Thyroid gland (tissue), 4 donors: ENCODE results near the gene PTPMT1. TPM values are rescaled to one million over a fixed set of nuclear protein-coding genes. Genes with fewer than 3 reads are reported as not detected.

Experiments
- DNase-seq, 2 donors: peaks; one replicate each; pipeline ENCODE4 v3.0.0-alpha.2; 2019
- H3K27ac ChIP-seq, 3 donors: fragments of 200-600 bp; sonication (generic); 1 replicate in 2 of 3; 2 replicates in 1 of 3; pipeline ENCODE4 v1.5.1; 2016 to 2019; ENCODE audit warnings: mild to moderate bottlenecking in 1 of 3, moderate library complexity in 1 of 3
- H3K27me3 ChIP-seq: fragments of 200-600 bp; sonication (generic); one replicate; pipeline ENCODE4 v1.5.1; 2019
- H3K36me3 ChIP-seq, 2 donors: fragments of 200-600 bp; sonication (generic); one replicate each; pipeline ENCODE4 v1.5.1; 2016 to 2019
- H3K4me1 ChIP-seq, 2 donors: fragments of 200-600 bp; sonication (generic); one replicate each; pipeline ENCODE4 v1.5.1; 2017 to 2019
- H3K4me3 ChIP-seq, 3 donors: fragments of 200-600 bp; sonication (generic); replicated peaks in 1 of 3; 1 replicate in 2 of 3; 2 replicates in 1 of 3; pipeline ENCODE4 v1.5.1; 2016; ENCODE audit warnings: mild to moderate bottlenecking in 1 of 3
- H3K9me3 ChIP-seq: fragments of 200-600 bp; sonication (generic); one replicate; pipeline ENCODE4 v1.5.1; 2017
- POLR2A ChIP-seq, 2 donors: fragments of 450-650 bp; IDR thresholded peaks; one replicate each; pipeline ENCODE4 v1.6.1; 2017; ENCODE audit warnings: antibody characterized with exemption in 2 of 2, mild to moderate bottlenecking in 2 of 2, moderate library complexity in 1 of 2
- WGBS, 2 donors: methylation state at CpG; one replicate each; pipeline ENCODE4 v1.1.5; 2017; 5-methylcytosine and 5-hydroxymethylcytosine counted together
- intact Hi-C: fragments of 100-400 bp; cut with DNase I; formaldehyde crosslinking; loops from one replicate; pipeline ENCODE4 v1.15.1; 2023
- total RNA-seq, 4 donors: library from RNA; depleted of rRNA; stranded (reverse); fragments of >200 nt; gene quantifications; one replicate each; pipeline ENCODE4 v1.2.3, GENCODE V29; 2016
- TF ChIP-seq, protein P1 (sequence below), 6 experiments: fragments of 200-600 bp in 3 of 6; fragments of 450-650 bp in 3 of 6; sonication (generic) in 3 of 6; IDR thresholded peaks; one replicate each; pipeline ENCODE4 v1.5.1; 2016 to 2019; ENCODE audit warnings: antibody characterized with exemption in 6 of 6, mild to moderate bottlenecking in 2 of 6, inconsistent platforms in 1 of 6, moderate library complexity in 1 of 6

Gene PTPMT1
- total RNA-seq, 4 donors from 2014 or later: 93.9 to 149 (median 125) TPM

DNA sequence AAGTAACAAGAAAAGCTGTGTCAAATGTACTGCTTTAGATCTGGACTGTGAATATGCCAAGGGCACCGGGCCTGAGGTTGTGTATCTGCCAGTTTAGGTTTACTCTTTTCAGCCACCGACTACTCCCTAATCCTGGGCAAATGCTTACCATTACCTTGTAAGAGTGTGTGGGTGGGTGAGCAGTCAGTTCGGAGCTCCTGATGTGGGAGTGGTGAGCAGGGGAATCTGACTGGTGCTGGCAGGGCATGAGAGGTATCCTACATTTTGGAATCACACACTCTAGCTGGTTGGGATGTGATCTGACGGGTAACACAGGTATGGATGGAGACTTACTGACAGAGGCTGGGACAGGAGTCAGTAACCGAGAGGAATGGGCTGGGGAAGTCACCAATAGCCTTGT, 18.4 kb downstream of the PTPMT1 start:
- no peaks in the 10 kb centered on the region for H3K27me3 ChIP-seq
- no peak for DNase-seq
- TF ChIP-seq, protein P1, sequence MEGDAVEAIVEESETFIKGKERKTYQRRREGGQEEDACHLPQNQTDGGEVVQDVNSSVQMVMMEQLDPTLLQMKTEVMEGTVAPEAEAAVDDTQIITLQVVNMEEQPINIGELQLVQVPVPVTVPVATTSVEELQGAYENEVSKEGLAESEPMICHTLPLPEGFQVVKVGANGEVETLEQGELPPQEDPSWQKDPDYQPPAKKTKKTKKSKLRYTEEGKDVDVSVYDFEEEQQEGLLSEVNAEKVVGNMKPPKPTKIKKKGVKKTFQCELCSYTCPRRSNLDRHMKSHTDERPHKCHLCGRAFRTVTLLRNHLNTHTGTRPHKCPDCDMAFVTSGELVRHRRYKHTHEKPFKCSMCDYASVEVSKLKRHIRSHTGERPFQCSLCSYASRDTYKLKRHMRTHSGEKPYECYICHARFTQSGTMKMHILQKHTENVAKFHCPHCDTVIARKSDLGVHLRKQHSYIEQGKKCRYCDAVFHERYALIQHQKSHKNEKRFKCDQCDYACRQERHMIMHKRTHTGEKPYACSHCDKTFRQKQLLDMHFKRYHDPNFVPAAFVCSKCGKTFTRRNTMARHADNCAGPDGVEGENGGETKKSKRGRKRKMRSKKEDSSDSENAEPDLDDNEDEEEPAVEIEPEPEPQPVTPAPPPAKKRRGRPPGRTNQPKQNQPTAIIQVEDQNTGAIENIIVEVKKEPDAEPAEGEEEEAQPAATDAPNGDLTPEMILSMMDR (IDR thresholded peaks at IDR 0.05): no peak
- TF ChIP-seq POLR2A (IDR thresholded peaks at IDR 0.05): no peak
- H3K4me3 ChIP-seq: no peak overlapping the region
- H3K9me3 ChIP-seq: no peaks in the 10 kb centered on the region
- H3K4me1 ChIP-seq: peaks cover 4 to 11% of the 10 kb centered on the region in 2 donors
- WGBS, 2 donors: 90 to 95% methylated on average over 5 of the region's 5 CpGs
- H3K36me3 ChIP-seq: peaks cover 34 to 40% of the 10 kb centered on the region in 2 donors
- intact Hi-C loops: no loop called here
- H3K27ac ChIP-seq: no peak overlapping the region

DNA sequence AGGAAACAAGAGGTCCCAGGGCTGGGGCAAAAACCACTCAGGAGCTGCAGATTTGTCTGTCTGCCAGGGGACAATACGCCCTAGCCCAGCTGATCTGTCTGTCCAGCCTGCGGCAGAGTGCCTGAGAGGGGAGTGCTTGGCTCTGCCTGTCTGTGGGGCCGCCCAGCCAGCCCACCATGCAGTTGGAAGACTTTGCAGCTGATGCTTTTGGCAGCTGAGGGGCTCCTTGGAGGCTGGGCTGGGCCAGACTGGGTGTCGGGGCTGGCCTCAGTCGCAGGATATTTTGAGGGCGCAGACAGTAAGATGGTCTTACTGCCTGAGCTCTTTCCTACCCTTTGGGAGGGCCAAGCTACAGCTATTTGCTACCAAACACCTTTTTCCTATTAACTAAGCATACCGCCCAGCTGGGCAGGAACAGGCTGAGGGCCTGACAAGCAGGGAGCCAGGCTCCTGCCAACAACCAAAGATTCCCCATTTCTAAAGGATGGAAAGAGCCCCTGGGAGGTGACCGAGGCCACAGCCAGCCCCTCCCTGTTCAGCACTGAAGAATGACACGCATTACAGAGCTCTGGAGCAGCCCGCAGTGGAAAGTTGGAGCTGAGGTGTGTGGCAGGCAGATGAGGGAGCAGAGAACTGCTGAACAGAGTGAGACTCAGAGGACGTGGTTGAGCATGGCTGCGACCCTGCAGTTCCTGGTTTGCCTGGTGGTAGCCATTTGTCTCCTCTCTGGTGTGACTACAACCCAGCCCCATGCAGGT, 20.9 kb downstream of the PTPMT1 start, which contains the start of gene FAM180B:
TSS of gene FAM180B (plus strand) at position 581 of the 758 bp plus-strand sequence. CDS start at position 672, 91 bp downstream.
- WGBS, 2 donors: 60 to 73% methylated on average over 10 to 11 of the region's 12 CpGs
- no peaks in the 10 kb centered on the region for H3K9me3 ChIP-seq
- H3K27ac ChIP-seq: no peak within 1 kb of the TSS
- intact Hi-C loops: no loop called here
- peaks cover 32 to 37% of the 10 kb centered on the region in 2 donors for H3K36me3 ChIP-seq
- DNase-seq: peak in 1 of 2 donors; percentile 32
- H3K4me3 ChIP-seq: no peak within 1 kb of the TSS
- H3K27me3 ChIP-seq: peaks cover 5% of the 10 kb centered on the region
- TF ChIP-seq POLR2A (IDR thresholded peaks at IDR 0.05): no peak
- TF ChIP-seq, protein P1 (IDR thresholded peaks at IDR 0.05): no peak
- no peaks in the 10 kb centered on the region for H3K4me1 ChIP-seq

DNA sequence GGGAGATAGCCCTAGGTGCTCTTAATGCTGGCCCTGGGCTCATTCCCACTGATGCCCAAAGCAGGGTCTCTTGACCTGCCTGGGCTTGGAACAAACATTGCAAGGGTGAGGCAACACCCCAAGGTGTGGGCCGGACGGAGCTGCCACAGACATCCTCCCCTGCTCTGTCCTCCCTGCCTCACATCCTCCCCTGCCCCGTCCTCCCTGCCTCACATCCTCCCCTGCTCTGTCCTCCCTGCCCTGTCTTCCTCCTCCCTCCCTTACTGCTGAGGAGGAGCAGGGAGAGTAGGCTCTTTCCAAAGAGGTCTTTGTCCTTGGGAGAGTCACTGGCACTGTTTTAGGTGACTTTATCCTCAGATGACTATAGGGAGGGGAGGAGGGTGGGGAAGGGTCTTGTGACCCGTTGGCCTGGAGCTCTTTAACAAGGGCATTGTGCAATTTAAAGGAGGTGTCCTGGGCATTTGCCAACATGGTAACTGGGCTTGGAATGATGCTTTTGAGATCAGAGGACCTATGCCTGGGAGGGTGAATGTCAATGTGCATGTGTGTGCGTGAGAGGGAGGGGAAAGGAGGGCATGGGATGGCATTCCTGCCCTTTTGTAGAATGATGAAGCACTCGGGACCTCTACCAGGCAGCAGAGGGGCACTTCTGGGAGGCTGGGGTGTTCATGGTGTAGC, 21.8 kb downstream of the PTPMT1 start:
- H3K4me3 ChIP-seq: no peak overlapping the region
- no peaks in the 10 kb centered on the region for H3K9me3 ChIP-seq
- H3K27ac ChIP-seq: no peak overlapping the region
- peaks cover 5% of the 10 kb centered on the region for H3K27me3 ChIP-seq
- intact Hi-C loops: no loop called here
- WGBS, 2 donors: 68 to 71% methylated on average over 6 of the region's 6 CpGs
- no peak for DNase-seq
- no peak for TF ChIP-seq POLR2A (IDR thresholded peaks at IDR 0.05)
- TF ChIP-seq, protein P1 (IDR thresholded peaks at IDR 0.05): no peak
- H3K36me3 ChIP-seq: peaks cover 23 to 28% of the 10 kb centered on the region in 2 donors
- no peaks in the 10 kb centered on the region for H3K4me1 ChIP-seq

DNA sequence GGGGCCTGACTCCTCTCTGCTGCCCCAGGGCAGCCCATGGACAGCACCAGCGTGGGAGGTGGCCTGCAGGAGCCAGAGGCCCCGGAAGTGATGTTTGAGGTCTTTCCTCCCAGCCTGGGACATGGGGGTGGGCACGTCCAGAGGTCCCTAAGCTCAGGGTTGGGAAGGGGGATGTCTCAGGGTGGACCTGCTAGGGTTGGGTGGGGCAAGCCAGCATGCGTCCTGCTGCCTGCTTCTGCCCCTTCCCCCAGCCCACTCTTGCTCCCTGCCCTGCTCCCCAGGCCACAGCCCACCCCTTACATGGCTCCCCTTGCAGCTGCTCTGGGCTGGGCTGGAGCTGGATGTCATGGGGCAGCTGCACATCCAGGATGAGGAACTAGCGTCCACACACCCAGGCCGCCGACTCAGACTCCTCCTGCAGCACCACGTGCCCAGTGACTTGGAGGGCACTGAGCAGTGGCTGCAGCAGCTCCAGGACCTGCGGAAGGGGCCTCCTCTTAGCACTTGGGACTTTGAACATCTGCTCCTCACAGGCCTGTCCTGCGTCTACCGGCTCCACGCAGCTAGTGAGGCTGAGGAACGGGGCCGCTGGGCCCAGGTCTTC, 22.4 kb downstream of the PTPMT1 start:
- intact Hi-C loops: no loop called here
- no peaks in the 10 kb centered on the region for H3K9me3 ChIP-seq
- H3K27ac ChIP-seq: no peak overlapping the region
- TF ChIP-seq, protein P1 (IDR thresholded peaks at IDR 0.05): no peak
- no peak for TF ChIP-seq POLR2A (IDR thresholded peaks at IDR 0.05)
- H3K36me3 ChIP-seq: peaks cover 17 to 21% of the 10 kb centered on the region in 2 donors
- H3K4me1 ChIP-seq: no peaks in the 10 kb centered on the region
- no peak overlapping the region for H3K4me3 ChIP-seq
- whole genome bisulfite sequencing, 2 donors: 81 to 95% methylated on average over 5 to 13 of the region's 14 CpGs
- H3K27me3 ChIP-seq: peaks cover 5% of the 10 kb centered on the region
- peak in 1 of 2 donors; percentile 15 for DNase-seq
